Tibial nerve (tissue), 4 donors: Measurements from ENCODE around the gene ZNF331.
A peak's percentile ranks its signal among the peaks of the same experiment; 100 is the strongest.

Experiments used
- CTCF ChIP-seq, 5 experiments: fragments of 200-600 bp in 3 of 5; fragments of 450-650 bp in 2 of 5; sonication (generic) in 3 of 5; IDR thresholded peaks; one replicate each; pipeline ENCODE4 v1.5.1; 2016 to 2019; ENCODE audit warnings: antibody characterized with exemption in 5 of 5, mild to moderate bottlenecking in 3 of 5, moderate library complexity in 2 of 5
- EP300 ChIP-seq, 2 donors: sonication (generic); formaldehyde crosslinking; IDR thresholded peaks; one replicate each; pipeline ENCODE4 v1.6.1; 2017; ENCODE audit warnings: antibody characterized with exemption in 2 of 2, mild to moderate bottlenecking in 1 of 2
- POLR2A ChIP-seq, 2 donors: fragments of 450-650 bp; IDR thresholded peaks; one replicate each; pipeline ENCODE4 v1.6.1; 2017; ENCODE audit warnings: antibody characterized with exemption in 2 of 2, mild to moderate bottlenecking in 2 of 2, moderate library complexity in 2 of 2

- TF ChIP-seq POLR2A (IDR thresholded peaks at IDR 0.05) (peak; percentile 62 to 70), CTCF (IDR thresholded peaks at IDR 0.05) (peak in 2 of 5 experiments; percentile 16 to 39), EP300 (IDR thresholded peaks at IDR 0.05) (peak; percentile 85 to 95)
Measured at GRCh38 chr19:53553865-53554791, 16.2 kb downstream of the ZNF331 start.
